SK-N-SH (cell line): ENCODE data around the gene SEMA3B. TPM values are rescaled to one million over a fixed set of nuclear protein-coding genes. Genes with fewer than 3 reads are reported as not detected.

Experiments
- CTCF ChIA-PET: fragments of 300-600, 350-600 bp; formaldehyde crosslinking; extraction: SDS; loops from one replicate; lab custom pipeline; 2021; lab: Yijun Ruan, JAX
- POLR2A ChIA-PET: fragments of 350-600 bp; sonication (Branson Sonifier 250); formaldehyde crosslinking; extraction: SDS; loops from one replicate; lab custom pipeline; 2020; ENCODE audit warnings: antibody characterized with exemption, inconsistent platforms; lab: Yijun Ruan, JAX
- DNase-seq: peaks from one replicate; pipeline ENCODE4 v3.0.0; 2012
- H2AFZ ChIP-seq: fragments of 200-600 bp; sonication (generic); 2 replicates; pipeline ENCODE4 v1.8.1; 2016; ENCODE audit warnings: antibody characterized with exemption, mild to moderate bottlenecking, low read depth
- H3F3A ChIP-seq: fragments of 200-600 bp; sonication (generic); replicated peaks from 2 replicates; pipeline ENCODE3; 2016; ENCODE audit warnings: antibody characterized with exemption, mild to moderate bottlenecking; ENCODE audit not compliant: insufficient read depth
- H3K27ac ChIP-seq, 2 experiments: fragments of 200-500 bp in 1 of 2; fragments of 200-600 bp in 1 of 2; sonication (Bioruptor generic) in 1 of 2; sonication (generic), shearing (Covaris generic) in 1 of 2; 2 replicates each; pipeline versions ENCODE4 v1.5.1 to v1.6.1; 2014 to 2016; ENCODE audit warnings: low read depth in 2 of 2, inconsistent platforms in 1 of 2, low read length in 1 of 2, mild to moderate bottlenecking in 1 of 2, mixed read lengths in 1 of 2
- H3K27me3 ChIP-seq: fragments of 200-600 bp; sonication (generic), shearing (Covaris generic); 2 replicates; pipeline ENCODE4 v1.6.1; 2016; ENCODE audit warnings: mixed run types; ENCODE audit not compliant: insufficient read depth
- H3K36me3 ChIP-seq, 2 experiments: fragments of 200-500 bp in 1 of 2; fragments of 200-600 bp in 1 of 2; sonication (Bioruptor generic) in 1 of 2; sonication (generic) in 1 of 2; replicated peaks in 1 of 2; 2 replicates each; pipeline versions ENCODE3 to v1.5.1; 2014 to 2016; ENCODE audit warnings: low read length in 1 of 2, mild to moderate bottlenecking in 1 of 2; ENCODE audit not compliant: insufficient read depth in 2 of 2, control insufficient read depth in 1 of 2
- H3K4me1 ChIP-seq, 2 experiments: fragments of 200-500 bp in 1 of 2; fragments of 200-600 bp in 1 of 2; sonication (Bioruptor generic) in 1 of 2; sonication (generic), shearing (Covaris generic) in 1 of 2; 2 replicates each; pipeline versions ENCODE4 v1.5.1 to v1.6.1; 2014 to 2016; ENCODE audit warnings: low read depth in 1 of 2, low read length in 1 of 2, mixed run types in 1 of 2; ENCODE audit not compliant: insufficient read depth in 2 of 2, control insufficient read depth in 1 of 2
- H3K4me2 ChIP-seq: fragments of 200-600 bp; sonication (generic), shearing (Covaris generic); 2 replicates; pipeline ENCODE4 v1.6.1; 2017; ENCODE audit warnings: mixed run types
- H3K4me3 ChIP-seq, 2 experiments: fragments of 200-500 bp in 1 of 2; fragments of 200-600 bp in 1 of 2; sonication (Bioruptor generic) in 1 of 2; sonication (generic), shearing (Covaris generic) in 1 of 2; 2 replicates each; pipeline versions ENCODE4 v1.5.1 to v1.8.1; 2014 to 2016; ENCODE audit warnings: low read depth in 2 of 2, inconsistent platforms in 1 of 2, low read length in 1 of 2, mild to moderate bottlenecking in 1 of 2, mixed read lengths in 1 of 2, moderate library complexity in 1 of 2
- H3K79me2 ChIP-seq: fragments of 200-600 bp; sonication (generic); 2 replicates; pipeline ENCODE4 v1.8.1; 2017; ENCODE audit warnings: mild to moderate bottlenecking; ENCODE audit not compliant: insufficient read depth
- H3K9ac ChIP-seq: fragments of 200-600 bp; sonication (generic); 2 replicates; pipeline ENCODE4 v1.6.1; 2017; ENCODE audit warnings: mixed run types
- H3K9me2 ChIP-seq: fragments of 200-600 bp; sonication (generic); 2 replicates; pipeline ENCODE4 v1.6.1; 2017; ENCODE audit warnings: mixed run types
- H3K9me3 ChIP-seq: fragments of 200-600 bp; sonication (generic); 2 replicates; pipeline ENCODE4 v1.6.1; 2017; ENCODE audit warnings: mixed run types, mild to moderate bottlenecking, moderate library complexity
- H4K20me1 ChIP-seq: fragments of 200-600 bp; sonication (generic); 2 replicates; pipeline ENCODE4 v1.6.1; 2017; ENCODE audit warnings: mild to moderate bottlenecking, mixed run types; ENCODE audit not compliant: insufficient read depth
- CHD2 ChIP-seq: fragments of 150-350 bp; IDR thresholded peaks from 2 replicates; pipeline ENCODE4 v1.6.1; 2018; ENCODE audit warnings: low read length; ENCODE audit not compliant: partially characterized antibody
- ELF1 ChIP-seq: IDR thresholded peaks from 2 replicates; pipeline ENCODE4 v1.4.0; 2012
- EP300 ChIP-seq, 2 experiments: IDR thresholded peaks; 2 replicates each; pipeline versions ENCODE4 v1.4.0 to v1.6.1; 2012; ENCODE audit warnings: borderline replicate concordance in 1 of 2, low read depth in 1 of 2, low read length in 1 of 2
- FOSL2 ChIP-seq: IDR thresholded peaks from 2 replicates; pipeline ENCODE4 v1.4.0; 2012; ENCODE audit warnings: low read depth, mild to moderate bottlenecking, moderate library complexity, borderline replicate concordance
- FOXJ3 ChIP-seq: sonication (generic); formaldehyde crosslinking; IDR thresholded peaks from 2 replicates; pipeline ENCODE4 v1.5.1; 2020; ENCODE audit warnings: mild to moderate bottlenecking, missing genetic modification reagents
- IRF3 ChIP-seq: fragments of 150-350 bp; IDR thresholded peaks from 2 replicates; pipeline ENCODE4 v1.6.1; 2016; ENCODE audit warnings: mild to moderate bottlenecking, low read depth, low read length
- JUND ChIP-seq: IDR thresholded peaks from 2 replicates; pipeline ENCODE4 v1.4.0; 2012
- MAX ChIP-seq: IDR thresholded peaks from 2 replicates; pipeline ENCODE4 v1.4.0; 2012; ENCODE audit warnings: low read depth
- MXI1 ChIP-seq: IDR thresholded peaks from 2 replicates; pipeline ENCODE4 v1.6.1; 2012; ENCODE audit warnings: mild to moderate bottlenecking, low read depth, low read length, improper control_type of control experiment
- NFIC ChIP-seq: IDR thresholded peaks from 2 replicates; pipeline ENCODE4 v1.4.0; 2012; ENCODE audit warnings: borderline replicate concordance
- NRF1 ChIP-seq: IDR thresholded peaks from 2 replicates; pipeline ENCODE4 v1.6.1; 2012; ENCODE audit warnings: low read depth, mild to moderate bottlenecking, low read length
- POLR2AphosphoS5 ChIP-seq: IDR thresholded peaks from 2 replicates; pipeline ENCODE4 v1.6.1; 2012; ENCODE audit warnings: low read depth, low read length
- RCOR1 ChIP-seq: fragments of 150-350 bp; IDR thresholded peaks from 2 replicates; pipeline ENCODE4 v1.6.1; 2017; ENCODE audit warnings: antibody characterized with exemption, low read length
- REST ChIP-seq: IDR thresholded peaks from 2 replicates; pipeline ENCODE4 v1.6.1; 2012; ENCODE audit warnings: mild to moderate bottlenecking, low read depth, low read length, moderate library complexity
- RFX5 ChIP-seq: IDR thresholded peaks from 2 replicates; pipeline ENCODE4 v1.6.1; 2012; ENCODE audit warnings: mild to moderate bottlenecking, improper control_type of control experiment, low read length
- SIN3A ChIP-seq: IDR thresholded peaks from 2 replicates; pipeline ENCODE4 v1.6.1; 2012; ENCODE audit warnings: low read depth, mild to moderate bottlenecking, low read length, moderate library complexity, borderline replicate concordance
- SMC3 ChIP-seq: IDR thresholded peaks from 2 replicates; pipeline ENCODE4 v1.6.1; 2012; ENCODE audit warnings: low read depth, low read length, improper control_type of control experiment
- TAF1 ChIP-seq: IDR thresholded peaks from 2 replicates; pipeline ENCODE4 v1.6.1; 2012; ENCODE audit warnings: low read depth, mild to moderate bottlenecking, low read length, moderate library complexity, borderline replicate concordance
- TCF12 ChIP-seq: IDR thresholded peaks from 2 replicates; pipeline ENCODE4 v1.4.0; 2012
- TEAD4 ChIP-seq: IDR thresholded peaks from 2 replicates; pipeline ENCODE4 v1.4.0; 2012; ENCODE audit warnings: mild to moderate bottlenecking, borderline replicate concordance; ENCODE audit not compliant: insufficient read depth
- USF1 ChIP-seq: IDR thresholded peaks from 2 replicates; pipeline ENCODE4 v1.4.0; 2012; ENCODE audit warnings: low read depth, borderline replicate concordance
- WGBS: methylation state at CpG from one replicate; pipeline ENCODE4 v1.1.6; 2017; ENCODE audit warnings: low lambda C conversion rate; 5-methylcytosine and 5-hydroxymethylcytosine counted together
- polyA plus RNA-seq, 3 experiments: library from polyadenylated mRNA; depleted of rRNA; stranded (reverse); fragments of >200 nt; gene quantifications; 2 replicates each; pipeline ENCODE4 v1.2.3, GENCODE V29; 2012

The SEMA3B gene
- polyA plus RNA-seq, 1 of the 3 experiments (the other 2 are of a cell fraction) = 14.9 TPM

GRCh38 chr3:50233176-50233575 is 35.8 kb upstream of the SEMA3B start:
- Histone ChIP-seq H3K9me2 (no peaks in the 10 kb centered on the region), H3K9me3 (no peaks in the 10 kb centered on the region), H3K4me1 (peaks cover 3 to 4% of the 10 kb centered on the region in 2 experiments; a peak in 1 of 4 replicates), H3K79me2 (peaks cover 22% of the 10 kb centered on the region), H3K27ac (no peak overlapping the region), H3K36me3 (no peaks in the 10 kb centered on the region), H3K27me3 (no peaks in the 10 kb centered on the region), H3F3A (peaks cover 6% of the 10 kb centered on the region), H4K20me1 (peaks cover 3% of the 10 kb centered on the region), H3K4me3 (no peak overlapping the region), H3K9ac (no peak overlapping the region), H2AFZ (no peak overlapping the region), H3K4me2 (no peak overlapping the region)
- TF ChIP-seq NFIC = no peak
- TF ChIP-seq USF1 = no peak
- no peak for TF ChIP-seq TAF1
- no peak for TF ChIP-seq RCOR1
- POLR2A ChIA-PET = no interaction called here
- WGBS = 92% methylated on average over 3 of the region's 4 CpGs
- CTCF ChIA-PET = interaction anchor here (1.3 to 61.6 kb wide), 4 partner anchors 8 to 47 kb away, joined by 4 to 1375 read pairs (median 219); partner anchors contain the start of genes GNAI2 and GNAT1
- DNase-seq = no peak

- Histone ChIP-seq H3K4me3 (peak within 1 kb of the TSS; percentile 82 to 98), H3K9ac (peak within 1 kb of the TSS; percentile 95), H3K36me3 (peaks cover 0 to 11% of the 10 kb centered on the region in 2 experiments), H3K9me2 (no peaks in the 10 kb centered on the region), H3K4me2 (peak within 1 kb of the TSS; percentile 96), H2AFZ (peak within 1 kb of the TSS; percentile 86; the same call in 1 of the 2 replicates), H4K20me1 (peaks cover 31% of the 10 kb centered on the region), H3F3A (peaks cover 6% of the 10 kb centered on the region), H3K27me3 (no peaks in the 10 kb centered on the region), H3K4me1 (peaks cover 8 to 18% of the 10 kb centered on the region in 2 experiments; a peak in 2 of 4 replicates), H3K27ac (peak within 1 kb of the TSS; percentile 60 to 90), H3K79me2 (peaks cover 49% of the 10 kb centered on the region), H3K9me3 (no peaks in the 10 kb centered on the region)
- POLR2A ChIA-PET = interaction anchor here (0.5 to 1.6 kb wide), 6 partner anchors 9 to 296 kb away, joined by 3 to 10 read pairs (median 4); partner anchors contain the start of gene RBM6
- CTCF ChIA-PET = interaction anchor here (1.0 to 61.6 kb wide), 5 partner anchors 4 to 50 kb away, joined by 3 to 1375 read pairs (median 433); partner anchors contain the start of genes GNAI2 and GNAT1
- peak; percentile 98 for DNase-seq
- WGBS = 3% methylated on average over 29 of the region's 75 CpGs
- TF ChIP-seq IRF3 (no peak), MXI1 (peak; percentile 71), FOXJ3 (no peak), TCF12 (no peak), POLR2AphosphoS5 (peak; percentile 90), ELF1 (no peak), SIN3A (no peak), CHD2 (peak; percentile 45), NRF1 (peak; percentile 17; the same call in 1 of the 2 replicates), RFX5 (peak; percentile 73), MAX (no peak; the same call in 1 of the 2 replicates), JUND (no peak), EP300 (IDR thresholded peaks at IDR 0.05; ENCODE audit: borderline replicate concordance in 1 of 2, low read depth in 1 of 2, low read length in 1 of 2) (peak in 1 of 2 experiments; percentile 49; a peak in 2 of 4 replicates), SMC3 (no peak), TEAD4 (no peak), NFIC (no peak), REST (peak; percentile 68), FOSL2 (no peak)
Observed at GRCh38 chr3:50235716-50236483, 33.0 kb upstream of the SEMA3B start, which contains the start of gene GNAI2. TSS of gene GNAI2 (plus strand) at chr3:50236204. CDS start at chr3:50236336, 132 bp downstream.
